Measurements from ENCODE around the gene CWF19L2.

CWF19L2 gene

DNA sequence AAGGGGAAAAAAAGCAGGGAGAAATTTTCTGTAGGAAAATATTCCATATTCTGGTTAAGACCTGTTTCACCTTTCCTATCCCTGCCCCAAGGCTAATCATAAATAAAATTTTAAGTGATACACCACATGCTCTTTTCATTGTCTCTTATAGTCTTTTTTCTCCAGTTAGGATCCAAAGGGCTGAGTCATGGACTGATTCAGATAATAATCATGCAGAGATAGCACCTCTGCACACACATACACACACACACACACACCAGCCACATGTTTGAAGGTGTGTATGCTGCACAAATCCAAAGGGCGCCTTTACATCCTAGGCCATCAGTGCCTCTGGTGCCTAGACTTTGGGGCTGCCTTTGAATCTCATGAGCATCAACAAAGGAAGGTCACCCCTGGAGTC, 35.5 kb upstream of the CWF19L2 start:
- no peaks in the 10 kb centered on the region for H3F3A ChIP-seq (ENCODE audit: low read depth)
- H3K4me1 ChIP-seq (ENCODE audit: insufficient read depth, low read length, poor library complexity, severe bottlenecking): no peaks in the 10 kb centered on the region
- no peaks in the 10 kb centered on the region for H4K20me1 ChIP-seq (ENCODE audit: insufficient read depth, low read length, poor library complexity, severe bottlenecking)
- H3K27me3 ChIP-seq (ENCODE audit: insufficient read depth, low read length, poor library complexity, severe bottlenecking): no peaks in the 10 kb centered on the region
- no peak overlapping the region for H3K4me3 ChIP-seq (ENCODE audit: low read length, poor library complexity, severe bottlenecking)
- no peaks in the 10 kb centered on the region for H3K36me3 ChIP-seq (ENCODE audit: insufficient read depth, low read length)
- H3K4me2 ChIP-seq (ENCODE audit: low read depth, low read length, poor library complexity, severe bottlenecking): no peak overlapping the region
- no peak overlapping the region for H3K9ac ChIP-seq (ENCODE audit: low read depth, low read length, poor library complexity, severe bottlenecking)
- no peaks in the 10 kb centered on the region for H3K9me2 ChIP-seq (replicated peaks; ENCODE audit: low read depth, low read length)
- no peak overlapping the region for H2AFZ ChIP-seq (ENCODE audit: low read length)
- no peaks in the 10 kb centered on the region for H3K79me2 ChIP-seq (ENCODE audit: insufficient read depth, low read length)
- TF ChIP-seq, protein P1, sequence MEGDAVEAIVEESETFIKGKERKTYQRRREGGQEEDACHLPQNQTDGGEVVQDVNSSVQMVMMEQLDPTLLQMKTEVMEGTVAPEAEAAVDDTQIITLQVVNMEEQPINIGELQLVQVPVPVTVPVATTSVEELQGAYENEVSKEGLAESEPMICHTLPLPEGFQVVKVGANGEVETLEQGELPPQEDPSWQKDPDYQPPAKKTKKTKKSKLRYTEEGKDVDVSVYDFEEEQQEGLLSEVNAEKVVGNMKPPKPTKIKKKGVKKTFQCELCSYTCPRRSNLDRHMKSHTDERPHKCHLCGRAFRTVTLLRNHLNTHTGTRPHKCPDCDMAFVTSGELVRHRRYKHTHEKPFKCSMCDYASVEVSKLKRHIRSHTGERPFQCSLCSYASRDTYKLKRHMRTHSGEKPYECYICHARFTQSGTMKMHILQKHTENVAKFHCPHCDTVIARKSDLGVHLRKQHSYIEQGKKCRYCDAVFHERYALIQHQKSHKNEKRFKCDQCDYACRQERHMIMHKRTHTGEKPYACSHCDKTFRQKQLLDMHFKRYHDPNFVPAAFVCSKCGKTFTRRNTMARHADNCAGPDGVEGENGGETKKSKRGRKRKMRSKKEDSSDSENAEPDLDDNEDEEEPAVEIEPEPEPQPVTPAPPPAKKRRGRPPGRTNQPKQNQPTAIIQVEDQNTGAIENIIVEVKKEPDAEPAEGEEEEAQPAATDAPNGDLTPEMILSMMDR (conservative IDR thresholded peaks at IDR 0.05; ENCODE audit: low read length): no peak
- no peak for TF ChIP-seq EZH2phosphoT487 (IDR thresholded peaks at IDR 0.05; ENCODE audit: borderline replicate concordance)
- H3K9me3 ChIP-seq (ENCODE audit: insufficient read depth, low read depth, low read length): no peaks in the 10 kb centered on the region

DNA sequence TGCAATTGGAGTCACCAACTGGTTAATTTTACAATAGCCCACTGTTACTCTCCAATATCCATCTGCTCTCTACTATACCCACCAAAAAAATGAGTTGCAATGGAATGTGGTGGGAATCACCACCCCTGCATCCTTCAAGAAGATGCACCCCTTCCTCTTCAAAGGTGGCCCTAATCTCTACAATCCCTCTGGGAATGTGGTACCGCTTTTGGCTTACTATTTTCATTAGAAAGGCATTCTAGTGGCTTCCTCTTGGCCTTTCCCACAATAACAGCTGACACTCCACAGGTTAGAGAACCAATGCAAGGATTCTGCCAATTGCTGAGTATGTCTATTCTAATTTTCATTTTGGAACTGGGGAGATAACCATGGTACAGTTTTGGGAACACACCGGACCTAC, 33.2 kb upstream of the CWF19L2 start:
- Histone ChIP-seq H3K27me3 (ENCODE audit: insufficient read depth, low read length, poor library complexity, severe bottlenecking) (no peaks in the 10 kb centered on the region), H3K9me2 (replicated peaks; ENCODE audit: low read depth, low read length) (no peaks in the 10 kb centered on the region), H3K4me1 (ENCODE audit: insufficient read depth, low read length, poor library complexity, severe bottlenecking) (no peaks in the 10 kb centered on the region), H3K9me3 (ENCODE audit: insufficient read depth, low read depth, low read length) (no peaks in the 10 kb centered on the region), H2AFZ (ENCODE audit: low read length) (no peak overlapping the region), H4K20me1 (ENCODE audit: insufficient read depth, low read length, poor library complexity, severe bottlenecking) (no peaks in the 10 kb centered on the region), H3K9ac (ENCODE audit: low read depth, low read length, poor library complexity, severe bottlenecking) (no peak overlapping the region), H3F3A (ENCODE audit: low read depth) (no peaks in the 10 kb centered on the region), H3K36me3 (ENCODE audit: insufficient read depth, low read length) (no peaks in the 10 kb centered on the region), H3K79me2 (ENCODE audit: insufficient read depth, low read length) (no peaks in the 10 kb centered on the region), H3K4me2 (ENCODE audit: low read depth, low read length, poor library complexity, severe bottlenecking) (no peak overlapping the region), H3K4me3 (ENCODE audit: low read length, poor library complexity, severe bottlenecking) (no peak overlapping the region)
- no peak for TF ChIP-seq EZH2phosphoT487 (IDR thresholded peaks at IDR 0.05; ENCODE audit: borderline replicate concordance)
- TF ChIP-seq, protein P1 (conservative IDR thresholded peaks at IDR 0.05; ENCODE audit: low read length): no peak

DNA sequence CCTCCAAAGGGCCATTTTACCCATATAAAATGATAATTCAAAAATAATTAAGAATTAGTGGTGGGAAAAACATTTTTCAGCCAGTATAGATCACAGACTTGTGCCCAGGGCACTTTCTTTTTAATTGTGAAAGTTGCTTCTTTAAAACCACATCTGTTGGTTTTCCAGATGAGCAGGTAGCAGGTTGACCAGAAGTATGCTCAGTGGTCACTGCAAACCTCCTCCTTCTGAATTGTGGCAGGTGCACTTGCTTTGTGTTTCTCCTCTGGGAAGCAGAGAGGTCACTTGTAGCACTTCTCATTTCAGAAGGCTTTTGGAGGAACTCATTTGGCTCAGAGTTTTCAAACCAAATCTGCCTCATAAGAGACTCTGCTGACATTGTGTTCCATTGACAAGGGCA, 24.6 kb upstream of the CWF19L2 start:
- H3K27me3 ChIP-seq (ENCODE audit: insufficient read depth, low read length, poor library complexity, severe bottlenecking): no peaks in the 10 kb centered on the region
- H3F3A ChIP-seq (ENCODE audit: low read depth): no peaks in the 10 kb centered on the region
- no peak for TF ChIP-seq EZH2phosphoT487 (IDR thresholded peaks at IDR 0.05; ENCODE audit: borderline replicate concordance)
- TF ChIP-seq, protein P1 (conservative IDR thresholded peaks at IDR 0.05; ENCODE audit: low read length): no peak
- H3K9me3 ChIP-seq (ENCODE audit: insufficient read depth, low read depth, low read length): no peaks in the 10 kb centered on the region
- H3K79me2 ChIP-seq (ENCODE audit: insufficient read depth, low read length): no peaks in the 10 kb centered on the region
- H2AFZ ChIP-seq (ENCODE audit: low read length): no peak overlapping the region
- no peaks in the 10 kb centered on the region for H4K20me1 ChIP-seq (ENCODE audit: insufficient read depth, low read length, poor library complexity, severe bottlenecking)
- H3K9me2 ChIP-seq (replicated peaks; ENCODE audit: low read depth, low read length): no peaks in the 10 kb centered on the region
- H3K36me3 ChIP-seq (ENCODE audit: insufficient read depth, low read length): no peaks in the 10 kb centered on the region
- H3K4me3 ChIP-seq (ENCODE audit: low read length, poor library complexity, severe bottlenecking): no peak overlapping the region
- no peak overlapping the region for H3K4me2 ChIP-seq (ENCODE audit: low read depth, low read length, poor library complexity, severe bottlenecking)
- H3K9ac ChIP-seq (ENCODE audit: low read depth, low read length, poor library complexity, severe bottlenecking): no peak overlapping the region
- H3K4me1 ChIP-seq (ENCODE audit: insufficient read depth, low read length, poor library complexity, severe bottlenecking): no peaks in the 10 kb centered on the region
